ENCODE data around the gene DPCD. TPM values are rescaled to one million over a fixed set of nuclear protein-coding genes. Genes with fewer than 3 reads are reported as not detected.

DPCD gene
- total RNA-seq, 1 donor from 2014 or later = 7.2 TPM

DNA sequence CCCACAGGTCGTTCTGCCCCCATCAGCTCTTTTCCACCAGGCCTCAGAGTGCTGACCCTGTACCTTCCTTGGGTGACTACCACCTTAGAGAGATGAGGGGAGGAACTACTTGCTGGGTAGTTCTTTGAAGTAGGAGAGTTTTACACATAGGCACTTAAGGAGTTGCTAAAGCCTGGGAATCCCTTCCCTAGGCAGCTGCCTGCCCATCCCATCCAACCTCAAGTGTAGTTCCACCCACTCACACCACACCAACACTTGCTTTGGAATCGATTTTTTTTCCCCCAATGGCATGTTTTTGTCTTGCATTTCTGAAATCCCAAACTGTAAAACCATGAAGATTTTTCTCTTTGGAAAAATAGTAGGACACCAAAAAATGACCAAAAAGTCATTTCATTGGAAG lies 59.1 kb downstream of the DPCD start:
- intact Hi-C loops (cut with DNase I) = no loop called here
- no peaks in the 10 kb centered on the region for H3K4me1 ChIP-seq
- no peak for ATAC-seq
- no peaks in the 10 kb centered on the region for H3K9me3 ChIP-seq
- no peak overlapping the region for H3K4me3 ChIP-seq
- H3K27me3 ChIP-seq = no peaks in the 10 kb centered on the region
- TF ChIP-seq, protein P1, sequence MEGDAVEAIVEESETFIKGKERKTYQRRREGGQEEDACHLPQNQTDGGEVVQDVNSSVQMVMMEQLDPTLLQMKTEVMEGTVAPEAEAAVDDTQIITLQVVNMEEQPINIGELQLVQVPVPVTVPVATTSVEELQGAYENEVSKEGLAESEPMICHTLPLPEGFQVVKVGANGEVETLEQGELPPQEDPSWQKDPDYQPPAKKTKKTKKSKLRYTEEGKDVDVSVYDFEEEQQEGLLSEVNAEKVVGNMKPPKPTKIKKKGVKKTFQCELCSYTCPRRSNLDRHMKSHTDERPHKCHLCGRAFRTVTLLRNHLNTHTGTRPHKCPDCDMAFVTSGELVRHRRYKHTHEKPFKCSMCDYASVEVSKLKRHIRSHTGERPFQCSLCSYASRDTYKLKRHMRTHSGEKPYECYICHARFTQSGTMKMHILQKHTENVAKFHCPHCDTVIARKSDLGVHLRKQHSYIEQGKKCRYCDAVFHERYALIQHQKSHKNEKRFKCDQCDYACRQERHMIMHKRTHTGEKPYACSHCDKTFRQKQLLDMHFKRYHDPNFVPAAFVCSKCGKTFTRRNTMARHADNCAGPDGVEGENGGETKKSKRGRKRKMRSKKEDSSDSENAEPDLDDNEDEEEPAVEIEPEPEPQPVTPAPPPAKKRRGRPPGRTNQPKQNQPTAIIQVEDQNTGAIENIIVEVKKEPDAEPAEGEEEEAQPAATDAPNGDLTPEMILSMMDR (IDR thresholded peaks at IDR 0.05) = no peak
- no peak for DNase-seq
- no peak overlapping the region for H3K27ac ChIP-seq
- H3K36me3 ChIP-seq = peaks cover 50% of the 10 kb centered on the region

- TF ChIP-seq, protein P1 (IDR thresholded peaks at IDR 0.05) = no peak
- no peak overlapping the region for H3K27ac ChIP-seq
- H3K4me3 ChIP-seq = no peak overlapping the region
- ATAC-seq (no peak), DNase-seq (no peak)
- intact Hi-C loops (cut with DNase I) = no loop called here
- H3K4me1 ChIP-seq = no peaks in the 10 kb centered on the region
- no peaks in the 10 kb centered on the region for H3K9me3 ChIP-seq
- peaks cover 56% of the 10 kb centered on the region for H3K36me3 ChIP-seq
- H3K27me3 ChIP-seq = no peaks in the 10 kb centered on the region
Measured at GRCh38 chr10:101649525-101650085, 61.5 kb downstream of the DPCD start.

GRCh38 chr10:101650863-101651262 lies 62.7 kb downstream of the DPCD start:
- TF ChIP-seq, protein P1 (IDR thresholded peaks at IDR 0.05) = no peak
- H3K27ac ChIP-seq = no peak overlapping the region
- H3K27me3 ChIP-seq = no peaks in the 10 kb centered on the region
- H3K4me1 ChIP-seq = no peaks in the 10 kb centered on the region
- no peak overlapping the region for H3K4me3 ChIP-seq
- H3K9me3 ChIP-seq = no peaks in the 10 kb centered on the region
- no peak for ATAC-seq
- DNase-seq = no peak
- peaks cover 64% of the 10 kb centered on the region for H3K36me3 ChIP-seq
- intact Hi-C loops (cut with DNase I) = no loop called here

DNA sequence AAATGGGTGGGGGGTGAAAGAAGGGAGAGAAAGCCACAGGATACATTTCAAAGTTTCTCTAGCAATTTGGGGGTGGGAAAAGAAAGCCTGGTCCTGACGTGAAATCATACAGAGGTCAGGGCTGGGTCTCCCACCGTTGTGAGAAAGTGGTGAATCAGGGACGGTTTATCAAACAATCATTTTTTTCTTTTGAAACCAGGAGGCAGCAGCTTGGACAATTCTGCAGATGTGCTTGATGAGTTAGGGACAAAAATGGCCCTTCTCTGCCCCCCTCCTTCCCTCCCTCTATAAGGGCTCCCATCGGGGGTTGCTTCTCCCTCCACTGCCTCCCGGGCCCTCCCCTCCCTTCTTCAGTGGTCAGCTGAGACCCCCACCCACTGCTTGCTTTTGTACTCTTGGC lies 63.2 kb downstream of the DPCD start:
- no peaks in the 10 kb centered on the region for H3K27me3 ChIP-seq
- H3K4me3 ChIP-seq = no peak overlapping the region
- H3K9me3 ChIP-seq = no peaks in the 10 kb centered on the region
- DNase-seq (no peak), ATAC-seq (no peak)
- H3K36me3 ChIP-seq = peaks cover 65% of the 10 kb centered on the region
- no peaks in the 10 kb centered on the region for H3K4me1 ChIP-seq
- no peak overlapping the region for H3K27ac ChIP-seq
- TF ChIP-seq, protein P1 (IDR thresholded peaks at IDR 0.05) = no peak
- intact Hi-C loops (cut with DNase I) = no loop called here

DNA sequence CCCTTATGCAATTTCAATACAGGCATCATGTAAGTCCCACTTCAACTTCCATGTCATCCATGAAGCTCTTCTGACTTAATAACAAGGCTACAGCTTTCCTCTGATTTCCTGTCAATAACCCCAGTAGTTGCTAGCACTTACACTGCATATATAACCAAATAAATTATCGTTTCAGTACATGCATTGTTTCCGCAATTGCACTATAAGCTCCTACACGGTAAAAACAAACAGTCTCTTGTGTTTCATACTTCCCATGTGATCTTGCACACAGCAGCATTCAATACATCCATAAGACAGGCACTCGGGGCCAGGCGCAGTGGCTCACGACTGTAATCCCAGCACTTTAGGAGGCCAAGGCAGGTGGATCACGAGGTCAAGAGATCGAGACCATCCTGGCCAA lies 65.4 kb downstream of the DPCD start:
- ATAC-seq = no peak
- no peak for DNase-seq
- Histone ChIP-seq H3K36me3 (peaks cover 70% of the 10 kb centered on the region), H3K27ac (no peak overlapping the region), H3K4me1 (no peaks in the 10 kb centered on the region), H3K4me3 (no peak overlapping the region), H3K27me3 (no peaks in the 10 kb centered on the region), H3K9me3 (no peaks in the 10 kb centered on the region)
- intact Hi-C loops (cut with DNase I) = no loop called here
- TF ChIP-seq, protein P1 (IDR thresholded peaks at IDR 0.05) = no peak

GRCh38 chr10:101655570-101655969 lies 67.4 kb downstream of the DPCD start:
- ATAC-seq (no peak), DNase-seq (no peak)
- TF ChIP-seq, protein P1 (IDR thresholded peaks at IDR 0.05) = no peak
- Histone ChIP-seq H3K36me3 (peaks cover 82% of the 10 kb centered on the region), H3K27ac (no peak overlapping the region), H3K4me1 (no peaks in the 10 kb centered on the region), H3K4me3 (no peak overlapping the region), H3K9me3 (no peaks in the 10 kb centered on the region), H3K27me3 (no peaks in the 10 kb centered on the region)
- intact Hi-C loops (cut with DNase I) = no loop called here
